HG02943 (cell line): ENCODE data around the gene ACACB.

Experiments
- ATAC-seq: cut with Tn5 transposase; IDR thresholded peaks from one replicate; pipeline ENCODE4 v1.9.1; 2021; ENCODE audit warnings: mild to moderate bottlenecking, low read depth, moderate library complexity; ENCODE audit not compliant: unreplicated experiment

Gene ACACB

GRCh38 chr12:109271418-109271817, 155.0 kb downstream of the ACACB start:
- ATAC-seq: no peak

- no peak for ATAC-seq
Observed at GRCh38 chr12:109273354-109273753, 157.0 kb downstream of the ACACB start.

- ATAC-seq: no peak
Observed at GRCh38 chr12:109274381-109274780, 158.0 kb downstream of the ACACB start.

GRCh38 chr12:109275173-109275572, 158.8 kb downstream of the ACACB start:
- ATAC-seq: no peak

GRCh38 chr12:109276160-109276559, 159.8 kb downstream of the ACACB start:
- ATAC-seq: no peak

- ATAC-seq: no peak
Observed at GRCh38 chr12:109277255-109277898, 161.0 kb downstream of the ACACB start.

GRCh38 chr12:109277899-109278762, 161.7 kb downstream of the ACACB start:
- no peak for ATAC-seq

- ATAC-seq: no peak
Observed at GRCh38 chr12:109278912-109279311, 162.5 kb downstream of the ACACB start.

GRCh38 chr12:109279525-109279924, 163.1 kb downstream of the ACACB start:
- no peak for ATAC-seq

- no peak for ATAC-seq
Observed at GRCh38 chr12:109281452-109281851, 165.1 kb downstream of the ACACB start.

GRCh38 chr12:109284392-109284791, 168.0 kb downstream of the ACACB start:
- no peak for ATAC-seq

- no peak for ATAC-seq
Observed at GRCh38 chr12:109286252-109286651, 169.9 kb downstream of the ACACB start.

- ATAC-seq: no peak
Observed at GRCh38 chr12:109286652-109287051, 170.3 kb downstream of the ACACB start.

- no peak for ATAC-seq
Observed at GRCh38 chr12:109287181-109287580, 170.8 kb downstream of the ACACB start.

GRCh38 chr12:109287811-109288469, 171.6 kb downstream of the ACACB start:
- no peak for ATAC-seq

- ATAC-seq: no peak
Observed at GRCh38 chr12:109288571-109288970, 172.2 kb downstream of the ACACB start.

- ATAC-seq: no peak
Observed at GRCh38 chr12:109289004-109289403, 172.6 kb downstream of the ACACB start.

- no peak for ATAC-seq
Observed at GRCh38 chr12:109289551-109289950, 173.2 kb downstream of the ACACB start.

GRCh38 chr12:109290061-109290460, 173.7 kb downstream of the ACACB start:
- no peak for ATAC-seq

GRCh38 chr12:109291117-109291516, 174.7 kb downstream of the ACACB start:
- no peak for ATAC-seq
